Measurements from ENCODE around the gene SERTM1. TPM values are rescaled to one million over a fixed set of nuclear protein-coding genes. Genes with fewer than 3 reads are reported as not detected.

The SERTM1 gene
- total RNA-seq, 2 donors from 2014 or later, result 0.48 to 4.3 TPM

DNA sequence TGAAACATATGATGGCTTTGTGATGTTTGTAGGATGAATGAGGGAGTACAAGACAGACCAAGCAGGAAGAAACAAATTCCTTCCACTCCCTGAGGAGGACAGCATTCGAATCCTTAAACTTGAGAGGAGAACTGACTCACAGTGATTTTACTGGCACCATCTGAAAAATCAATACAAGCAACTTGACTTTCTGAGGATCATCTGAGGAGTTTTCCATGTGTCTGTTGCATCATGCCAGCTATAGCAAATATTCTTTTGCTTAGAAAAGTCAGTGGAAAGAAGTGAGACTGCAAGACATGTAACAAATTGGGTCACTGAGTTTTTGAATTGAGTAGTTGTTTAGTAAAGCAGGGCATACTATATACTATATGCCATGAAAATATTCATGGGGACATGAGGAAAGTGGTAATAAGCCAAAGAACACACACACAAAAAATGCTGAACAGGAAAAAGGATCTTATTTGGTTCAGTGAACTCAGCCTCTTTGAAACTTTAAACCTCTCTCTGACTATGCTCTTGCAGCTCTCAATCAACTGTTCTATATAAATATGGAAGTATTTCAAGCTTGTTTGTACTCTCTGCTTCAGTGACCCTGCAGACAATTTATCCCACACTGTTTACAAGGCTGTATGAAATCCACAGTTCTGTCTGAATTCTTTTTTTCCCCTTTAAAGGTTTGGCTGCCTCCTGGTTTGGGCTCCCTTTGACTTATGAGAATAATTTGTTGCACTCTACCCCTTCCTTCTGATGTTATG is 35.5 kb downstream of the SERTM1 start:
- no peak for DNase-seq (ENCODE audit: low spot score)
- intact Hi-C loops (cut with DNase I), result no loop called here

DNA sequence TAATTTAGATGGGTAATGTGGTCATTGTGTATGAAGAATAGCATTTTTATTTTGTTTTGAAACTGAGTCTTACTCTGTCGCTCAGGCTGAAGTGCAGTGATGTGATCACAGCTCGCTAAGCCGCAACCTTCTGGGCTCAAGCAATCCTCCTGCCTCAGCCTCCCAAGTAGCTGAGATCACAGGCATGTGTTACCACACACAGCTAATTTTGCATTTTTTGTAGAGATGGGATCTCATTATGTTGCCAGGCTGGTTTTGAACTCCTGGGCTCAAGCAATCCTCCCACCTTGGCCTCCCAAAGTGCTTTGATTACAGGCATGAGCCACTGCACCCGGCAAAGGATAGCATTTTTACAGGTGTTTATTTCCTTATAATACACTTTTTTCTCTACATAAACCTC is 36.6 kb downstream of the SERTM1 start:
- intact Hi-C loops (cut with DNase I), result no loop called here

GRCh38 chr13:36712290-36712689 is 38.5 kb downstream of the SERTM1 start:
- intact Hi-C loops (cut with DNase I), result no loop called here
- no peak for DNase-seq (ENCODE audit: low spot score)

More for the DNA sequence above, 36.6 kb downstream of the SERTM1 start:
- no peak for DNase-seq (ENCODE audit: low spot score)

GRCh38 chr13:36712770-36713169 is 39.0 kb downstream of the SERTM1 start:
- DNase-seq (ENCODE audit: low spot score), result no peak
- intact Hi-C loops (cut with DNase I), result no loop called here

- no peak for DNase-seq (ENCODE audit: low spot score)
- intact Hi-C loops (cut with DNase I), result no loop called here
Observed at GRCh38 chr13:36713887-36714286, 40.1 kb downstream of the SERTM1 start.

GRCh38 chr13:36715841-36716240 is 42.0 kb downstream of the SERTM1 start:
- intact Hi-C loops (cut with DNase I), result no loop called here
- DNase-seq (ENCODE audit: low spot score), result no peak

GRCh38 chr13:36717017-36717416 is 43.2 kb downstream of the SERTM1 start:
- intact Hi-C loops (cut with DNase I), result no loop called here
- DNase-seq (ENCODE audit: low spot score), result no peak

- intact Hi-C loops (cut with DNase I), result no loop called here
- DNase-seq (ENCODE audit: low spot score), result no peak
Observed at GRCh38 chr13:36717966-36718545, 44.2 kb downstream of the SERTM1 start.

- intact Hi-C loops (cut with DNase I), result no loop called here
- no peak for DNase-seq (ENCODE audit: low spot score)
Observed at GRCh38 chr13:36718686-36719085, 44.9 kb downstream of the SERTM1 start.

- no peak for DNase-seq (ENCODE audit: low spot score)
- intact Hi-C loops (cut with DNase I), result no loop called here
Observed at GRCh38 chr13:36724141-36724540, 50.3 kb downstream of the SERTM1 start.

GRCh38 chr13:36725936-36726335 is 52.1 kb downstream of the SERTM1 start:
- no peak for DNase-seq (ENCODE audit: low spot score)

DNA sequence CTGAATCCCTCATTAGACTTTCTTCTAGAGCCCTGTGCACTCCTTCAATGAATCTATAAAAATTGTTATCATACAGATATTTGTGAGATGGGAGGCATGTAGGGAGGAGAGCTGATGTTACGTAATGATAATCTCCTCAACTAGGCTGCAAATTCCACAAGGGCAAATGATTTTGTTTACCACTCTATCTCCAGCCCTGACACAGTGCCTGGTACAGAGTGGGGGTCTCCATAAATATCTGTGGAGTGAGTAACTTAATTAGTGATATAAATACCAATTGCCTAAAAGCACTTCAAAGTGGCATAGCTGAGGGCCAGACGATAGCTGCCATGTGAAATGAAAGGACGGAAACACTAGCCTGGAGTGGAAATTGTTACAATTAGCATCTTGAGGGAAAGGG is 54.2 kb downstream of the SERTM1 start:
- intact Hi-C loops (cut with DNase I), result no loop called here
- DNase-seq (ENCODE audit: low spot score), result no peak

More at GRCh38 chr13:36725936-36726335, 52.1 kb downstream of the SERTM1 start:
- intact Hi-C loops (cut with DNase I), result no loop called here

DNA sequence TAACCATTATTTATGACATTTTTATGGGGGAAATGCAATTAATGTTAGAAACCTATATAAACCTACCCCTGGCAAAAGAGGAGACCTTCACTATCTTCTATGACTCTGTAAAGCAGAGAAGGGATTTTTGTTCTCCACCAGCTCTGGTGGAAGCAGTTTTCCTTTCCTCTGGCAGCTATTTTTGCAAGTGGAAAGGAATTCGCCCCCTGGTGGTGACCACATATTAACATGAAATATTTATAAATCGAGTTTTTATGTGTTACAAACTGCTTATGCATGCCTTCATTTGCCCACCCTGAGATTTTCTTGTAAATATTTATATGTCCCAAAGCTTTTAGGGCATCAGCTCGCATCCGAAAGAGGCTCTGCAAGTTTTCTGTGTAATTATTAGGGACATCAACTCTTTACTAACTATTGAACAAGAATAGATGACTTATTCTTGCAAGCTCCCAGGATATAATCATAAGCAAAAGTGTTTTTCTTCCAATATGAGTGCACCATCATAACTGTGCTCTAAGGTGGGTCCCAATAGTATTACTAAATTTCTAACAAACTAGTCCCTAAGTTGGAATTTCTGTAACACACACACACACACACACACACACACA is 62.4 kb downstream of the SERTM1 start:
- DNase-seq (ENCODE audit: low spot score), result no peak
- intact Hi-C loops (cut with DNase I), result loop anchor here (5.0 to 10.0 kb wide), 4 partner anchors 311 to 761 kb away; no protein-coding TSS in a partner anchor

- intact Hi-C loops (cut with DNase I), result loop anchor here (5.0 to 10.0 kb wide), 4 partner anchors 313 to 763 kb away; no protein-coding TSS in a partner anchor
Observed at GRCh38 chr13:36737524-36738083, 63.8 kb downstream of the SERTM1 start.

DNA sequence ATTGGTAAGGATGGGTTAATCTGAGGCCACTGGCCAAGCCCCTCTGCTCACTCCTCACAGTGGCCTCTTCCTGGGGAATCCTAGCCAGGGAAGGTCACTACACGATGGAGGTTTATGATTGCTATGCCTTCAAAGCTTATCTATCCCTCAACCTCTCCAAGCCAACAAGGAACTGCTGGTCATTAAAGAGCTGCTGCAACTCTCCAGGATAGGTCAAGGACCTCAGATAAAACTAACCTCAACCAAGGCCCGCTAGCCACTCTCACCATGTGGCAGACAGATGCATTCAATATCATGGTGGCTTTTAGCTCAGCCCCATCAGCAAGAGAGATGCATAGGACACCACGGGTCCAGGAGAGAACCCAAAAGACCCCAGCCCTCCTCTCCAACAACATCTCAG is 71.6 kb downstream of the SERTM1 start:
- intact Hi-C loops (cut with DNase I), result no loop called here
- DNase-seq (ENCODE audit: low spot score), result no peak

More at GRCh38 chr13:36737524-36738083, 63.8 kb downstream of the SERTM1 start:
- no peak for DNase-seq (ENCODE audit: low spot score)

- DNase-seq (ENCODE audit: low spot score), result no peak
- intact Hi-C loops (cut with DNase I), result no loop called here
Observed at GRCh38 chr13:36746051-36746450, 72.2 kb downstream of the SERTM1 start.

Data from posterior vena cava (tissue), 2 donors.